HG02981 (cell line): ENCODE measurements around the gene FOXA3.
"Not testable (repeated sequence)": the region's sequence is repeated elsewhere in the genome, so short reads cannot be mapped to it uniquely, and the experiment has no call there.

Experiments used
- ATAC-seq: cut with Tn5 transposase; IDR thresholded peaks from one replicate; pipeline ENCODE4 v1.9.1; 2021; ENCODE audit warnings: mild to moderate bottlenecking, moderate library complexity; ENCODE audit not compliant: unreplicated experiment

The FOXA3 gene

GRCh38 chr19:45827459-45828093 lies 36.5 kb upstream of the FOXA3 start:
- no peak for ATAC-seq

GRCh38 chr19:45828523-45828922 lies 35.6 kb upstream of the FOXA3 start:
- ATAC-seq = no peak

- no peak for ATAC-seq
Measured at GRCh38 chr19:45828945-45829344, 35.2 kb upstream of the FOXA3 start.

- ATAC-seq = no peak
Measured at GRCh38 chr19:45834970-45835369, 29.2 kb upstream of the FOXA3 start.

- ATAC-seq = no peak
Measured at GRCh38 chr19:45842198-45842597, 21.9 kb upstream of the FOXA3 start.

GRCh38 chr19:45847663-45848062 lies 16.5 kb upstream of the FOXA3 start:
- ATAC-seq = no peak

GRCh38 chr19:45848922-45849321 lies 15.2 kb upstream of the FOXA3 start:
- ATAC-seq = no peak

GRCh38 chr19:45852145-45852750 lies 11.9 kb upstream of the FOXA3 start:
- no peak for ATAC-seq

GRCh38 chr19:45852983-45853382 lies 11.1 kb upstream of the FOXA3 start:
- no peak for ATAC-seq

GRCh38 chr19:45854167-45854778 lies 9.9 kb upstream of the FOXA3 start:
- no peak for ATAC-seq

GRCh38 chr19:45860359-45861259 lies 3.5 kb upstream of the FOXA3 start:
- ATAC-seq = no peak

GRCh38 chr19:45862271-45862563 lies 1.9 kb upstream of the FOXA3 start:
- no peak for ATAC-seq

- peak; percentile 91 for ATAC-seq
Measured at GRCh38 chr19:45862564-45863334, 1.4 kb upstream of the FOXA3 start, which contains the start of gene SYMPK. Gene SYMPK, minus strand, starts transcription at chr19:45863147. Its CDS starts 8,652 bp downstream, at chr19:45854495.

- ATAC-seq = no peak
Measured at GRCh38 chr19:45863335-45863839, 739 bp upstream of the FOXA3 start.

- no peak for ATAC-seq
Measured at GRCh38 chr19:45864629-45865082, 530 bp downstream of the FOXA3 start.

- ATAC-seq = no peak
Measured at GRCh38 chr19:45865269-45865948, 1.3 kb downstream of the FOXA3 start.

GRCh38 chr19:45866400-45867176 lies 2.5 kb downstream of the FOXA3 start:
- ATAC-seq = no peak

- ATAC-seq = not testable (repeated sequence)
Measured at GRCh38 chr19:45867241-45867640, 3.1 kb downstream of the FOXA3 start.

- no peak for ATAC-seq
Measured at GRCh38 chr19:45870798-45871197, 6.7 kb downstream of the FOXA3 start.
